Measurements from ENCODE around the gene LIPG. TPM values are rescaled to one million over a fixed set of nuclear protein-coding genes. Genes with fewer than 3 reads are reported as not detected.

The LIPG gene
- total RNA-seq, 2 donors from 2014 or later: 0.51 to 0.93 TPM

GRCh38 chr18:49628881-49629795 lies 67.3 kb downstream of the LIPG start:
- no peak overlapping the region for H3K4me3 ChIP-seq
- DNase-seq (ENCODE audit: low spot score): no peak

GRCh38 chr18:49630246-49630699 lies 68.4 kb downstream of the LIPG start:
- Histone ChIP-seq H3K27me3 (no peaks in the 10 kb centered on the region), H3K9me3 (no peaks in the 10 kb centered on the region), H3K4me3 (no peak overlapping the region), H3K4me1 (no peaks in the 10 kb centered on the region), H3K27ac (no peak overlapping the region), H3K36me3 (no peaks in the 10 kb centered on the region)
- no peak for TF ChIP-seq CTCF (IDR thresholded peaks at IDR 0.05)
- no peak for DNase-seq (ENCODE audit: low spot score)

More at GRCh38 chr18:49628881-49629795, 67.3 kb downstream of the LIPG start:
- Histone ChIP-seq H3K9me3 (no peaks in the 10 kb centered on the region), H3K27ac (no peak overlapping the region), H3K4me1 (no peaks in the 10 kb centered on the region), H3K36me3 (no peaks in the 10 kb centered on the region), H3K27me3 (no peaks in the 10 kb centered on the region)
- peak in 1 of 2 donors; percentile 17 for TF ChIP-seq CTCF (IDR thresholded peaks at IDR 0.05)

- TF ChIP-seq CTCF (IDR thresholded peaks at IDR 0.05): no peak
- no peaks in the 10 kb centered on the region for H3K4me1 ChIP-seq
- H3K36me3 ChIP-seq: no peaks in the 10 kb centered on the region
- no peak overlapping the region for H3K27ac ChIP-seq
- DNase-seq (ENCODE audit: low spot score): no peak
- H3K27me3 ChIP-seq: no peaks in the 10 kb centered on the region
- no peaks in the 10 kb centered on the region for H3K9me3 ChIP-seq
- H3K4me3 ChIP-seq: no peak overlapping the region
Observed at GRCh38 chr18:49631146-49631866, 69.4 kb downstream of the LIPG start.

GRCh38 chr18:49632588-49632987 lies 70.7 kb downstream of the LIPG start:
- Histone ChIP-seq H3K4me1 (no peaks in the 10 kb centered on the region), H3K9me3 (no peaks in the 10 kb centered on the region), H3K36me3 (no peaks in the 10 kb centered on the region), H3K27me3 (no peaks in the 10 kb centered on the region), H3K27ac (no peak overlapping the region), H3K4me3 (no peak overlapping the region)
- DNase-seq (ENCODE audit: low spot score): no peak
- TF ChIP-seq CTCF (IDR thresholded peaks at IDR 0.05): no peak

- TF ChIP-seq CTCF (IDR thresholded peaks at IDR 0.05): no peak
- Histone ChIP-seq H3K9me3 (no peaks in the 10 kb centered on the region), H3K27me3 (no peaks in the 10 kb centered on the region), H3K27ac (no peak overlapping the region), H3K36me3 (no peaks in the 10 kb centered on the region), H3K4me1 (no peaks in the 10 kb centered on the region), H3K4me3 (no peak overlapping the region)
- no peak for DNase-seq (ENCODE audit: low spot score)
Observed at GRCh38 chr18:49638209-49638785, 76.4 kb downstream of the LIPG start.
